IMR-90 (cell line): Measurements from ENCODE around the gene ZAR1.

Experiments used
- BHLHE40 ChIP-seq: fragments of 150-350 bp; IDR thresholded peaks from 2 replicates; pipeline ENCODE4 v1.6.1; 2016; ENCODE audit warnings: mild to moderate bottlenecking, low read depth, low read length
- CHD1 ChIP-seq: IDR thresholded peaks from 2 replicates; pipeline ENCODE4 v1.6.1; 2012; ENCODE audit warnings: low read depth, low read length, improper control_type of control experiment
- MAZ ChIP-seq: IDR thresholded peaks from 2 replicates; pipeline ENCODE4 v1.6.1; 2012; ENCODE audit warnings: low read depth, mild to moderate bottlenecking, low read length, improper control_type of control experiment, moderate library complexity, borderline replicate concordance
- POLR2A ChIP-seq: IDR thresholded peaks from 2 replicates; pipeline ENCODE4 v1.6.1; 2012; ENCODE audit warnings: mild to moderate bottlenecking, low read depth, low read length
- RAD21 ChIP-seq: IDR thresholded peaks from 2 replicates; pipeline ENCODE4 v1.6.1; 2012; ENCODE audit warnings: low read length, improper control_type of control experiment
- RFX5 ChIP-seq: IDR thresholded peaks from 2 replicates; pipeline ENCODE4 v1.8.0; 2012; ENCODE audit warnings: low read depth, mild to moderate bottlenecking, low read length, moderate library complexity
- SMC3 ChIP-seq: fragments of 150-350 bp; IDR thresholded peaks from 2 replicates; pipeline ENCODE4 v1.6.1; 2016; ENCODE audit warnings: low read depth, mild to moderate bottlenecking, antibody characterized with exemption, low read length, moderate library complexity
- TF ChIP-seq, protein P1 (sequence below): conservative IDR thresholded peaks from 2 replicates; pipeline ENCODE4 v1.5.1; 2012; ENCODE audit warnings: mild to moderate bottlenecking, low read depth, low read length, improper control_type of control experiment
- TF ChIP-seq, protein P2 (sequence below): fragments of 150-350 bp; IDR thresholded peaks from 2 replicates; pipeline ENCODE4 v1.6.1; 2017; ENCODE audit warnings: mild to moderate bottlenecking, antibody characterized with exemption, low read length, low read depth

DNA sequence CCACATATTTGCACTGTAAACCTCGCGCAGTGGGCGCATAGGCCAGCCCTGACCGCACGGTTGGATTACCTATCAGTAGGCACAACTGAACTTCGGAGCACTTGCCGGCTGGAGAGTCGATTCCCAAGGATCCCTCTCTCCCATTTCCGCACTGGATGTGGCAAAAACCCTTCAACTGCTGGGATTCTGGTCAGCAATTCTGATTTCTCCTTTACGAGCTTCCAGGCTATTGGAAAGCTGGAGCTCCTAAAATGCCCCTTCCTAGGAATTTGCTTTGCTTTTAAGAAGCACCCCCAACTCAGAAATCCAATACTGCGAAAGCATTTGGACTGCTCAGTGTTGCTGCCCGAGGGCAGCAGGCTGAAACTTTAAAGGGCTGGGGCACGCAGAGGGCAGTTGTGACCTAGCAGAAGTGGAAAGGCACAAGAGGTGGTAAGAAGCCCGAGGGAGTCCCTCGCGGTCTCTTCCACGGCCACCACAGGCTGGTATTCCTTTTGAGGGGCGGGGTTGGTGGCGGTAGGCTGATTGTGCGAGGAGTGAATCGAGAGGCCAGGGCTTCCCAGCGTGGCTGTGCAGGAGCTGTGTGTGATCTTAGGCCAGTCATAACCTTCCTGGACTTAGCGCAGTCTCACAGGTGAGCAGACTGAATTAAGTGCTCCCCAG is 1.6 kb downstream of the ZAR1 start:
- TF ChIP-seq, protein P1, sequence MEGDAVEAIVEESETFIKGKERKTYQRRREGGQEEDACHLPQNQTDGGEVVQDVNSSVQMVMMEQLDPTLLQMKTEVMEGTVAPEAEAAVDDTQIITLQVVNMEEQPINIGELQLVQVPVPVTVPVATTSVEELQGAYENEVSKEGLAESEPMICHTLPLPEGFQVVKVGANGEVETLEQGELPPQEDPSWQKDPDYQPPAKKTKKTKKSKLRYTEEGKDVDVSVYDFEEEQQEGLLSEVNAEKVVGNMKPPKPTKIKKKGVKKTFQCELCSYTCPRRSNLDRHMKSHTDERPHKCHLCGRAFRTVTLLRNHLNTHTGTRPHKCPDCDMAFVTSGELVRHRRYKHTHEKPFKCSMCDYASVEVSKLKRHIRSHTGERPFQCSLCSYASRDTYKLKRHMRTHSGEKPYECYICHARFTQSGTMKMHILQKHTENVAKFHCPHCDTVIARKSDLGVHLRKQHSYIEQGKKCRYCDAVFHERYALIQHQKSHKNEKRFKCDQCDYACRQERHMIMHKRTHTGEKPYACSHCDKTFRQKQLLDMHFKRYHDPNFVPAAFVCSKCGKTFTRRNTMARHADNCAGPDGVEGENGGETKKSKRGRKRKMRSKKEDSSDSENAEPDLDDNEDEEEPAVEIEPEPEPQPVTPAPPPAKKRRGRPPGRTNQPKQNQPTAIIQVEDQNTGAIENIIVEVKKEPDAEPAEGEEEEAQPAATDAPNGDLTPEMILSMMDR = no peak
- TF ChIP-seq CHD1 (no peak), RAD21 (no peak), POLR2A (no peak), BHLHE40 (no peak), SMC3 (no peak), MAZ (no peak), RFX5 (no peak)
- TF ChIP-seq, protein P2, sequence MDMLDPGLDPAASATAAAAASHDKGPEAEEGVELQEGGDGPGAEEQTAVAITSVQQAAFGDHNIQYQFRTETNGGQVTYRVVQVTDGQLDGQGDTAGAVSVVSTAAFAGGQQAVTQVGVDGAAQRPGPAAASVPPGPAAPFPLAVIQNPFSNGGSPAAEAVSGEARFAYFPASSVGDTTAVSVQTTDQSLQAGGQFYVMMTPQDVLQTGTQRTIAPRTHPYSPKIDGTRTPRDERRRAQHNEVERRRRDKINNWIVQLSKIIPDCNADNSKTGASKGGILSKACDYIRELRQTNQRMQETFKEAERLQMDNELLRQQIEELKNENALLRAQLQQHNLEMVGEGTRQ = no peak
